A549 (cell line): ENCODE measurements around the gene ANO6. TPM values are rescaled to one million over a fixed set of nuclear protein-coding genes. Genes with fewer than 3 reads are reported as not detected.

Experiments
- ATAC-seq, 2 experiments: fragments of 200-7000 bp in 1 of 2; fragments of >200 bp in 1 of 2; cut with Nextera tagmentation in 1 of 2; cut with Tn5 transposase in 1 of 2; 3 replicates each; pipeline versions ENCODE4 v1.8.0 to v1.9.1; 2018 to 2020; ENCODE audit warnings: mild to moderate bottlenecking in 1 of 2, moderate library complexity in 1 of 2
- CTCF ChIA-PET: fragments of 300-600 bp; sonication (Branson Sonifier 250); formaldehyde crosslinking; extraction: SDS; loops from one replicate; lab custom pipeline; 2021; ENCODE audit warnings: antibody characterized with exemption, inconsistent platforms; lab: Yijun Ruan, JAX
- POLR2A ChIA-PET: fragments of 350-600 bp; formaldehyde crosslinking; extraction: SDS; loops from one replicate; lab custom pipeline; 2021; ENCODE audit warnings: antibody characterized with exemption, inconsistent platforms; lab: Yijun Ruan, JAX
- DNase-seq, 2 experiments: peaks; one replicate each; pipeline versions ENCODE4 v3.0.0 to v3.0.0-alpha.2; 2011 to 2016; ENCODE audit warnings: low read depth in 1 of 2, low spot score in 1 of 2
- FAIRE-seq: peaks from 2 replicates; lab custom pipeline; 2011; peaks lifted over from hg19 to GRCh38; lab: Jason Lieb, UNC
- H3K27ac ChIP-seq, 2 experiments: fragments of >200 bp; sonication (Bioruptor Twin); formaldehyde crosslinking; 3 replicates each; pipeline ENCODE4 v1.5.1; 2016 to 2017
- H3K4me1 ChIP-seq: fragments of >200 bp; sonication (Bioruptor Twin); formaldehyde crosslinking; 3 replicates; pipeline ENCODE4 v1.6.1; 2016
- H3K4me2 ChIP-seq: fragments of >200 bp; sonication (Bioruptor Twin); formaldehyde crosslinking; 3 replicates; pipeline ENCODE4 v1.6.1; 2016
- H3K4me3 ChIP-seq: fragments of >200 bp; sonication (Bioruptor Twin); formaldehyde crosslinking; 3 replicates; pipeline ENCODE4 v1.5.1; 2016
- H3K9me3 ChIP-seq: fragments of >200 bp; sonication (Bioruptor Twin); formaldehyde crosslinking; 3 replicates; pipeline ENCODE4 v1.6.1; 2016
- ATOH8 ChIP-seq: fragments of 250-450 bp; sonication (Bioruptor Pico); IDR thresholded peaks from 2 replicates; pipeline ENCODE4 v1.5.0; 2020; ENCODE audit warnings: low read depth, mild to moderate bottlenecking, moderate library complexity
- BCL3 ChIP-seq: fragments of >200 bp; sonication (Bioruptor Twin); formaldehyde crosslinking; IDR thresholded peaks from 3 replicates; pipeline ENCODE4 v1.6.1; 2016
- BHLHE40 ChIP-seq: IDR thresholded peaks from 2 replicates; pipeline ENCODE4 v1.6.1; 2012; ENCODE audit warnings: low read depth, low read length, inconsistent platforms
- CHD2 ChIP-seq: fragments of 150-350 bp; IDR thresholded peaks from 2 replicates; pipeline ENCODE4 v1.6.1; 2014; ENCODE audit warnings: low read length; ENCODE audit not compliant: partially characterized antibody
- CHD4 ChIP-seq: fragments of 200-600 bp; sonication (generic); IDR thresholded peaks from 2 replicates; pipeline ENCODE4 v1.6.1; 2016; ENCODE audit warnings: antibody characterized with exemption, mild to moderate bottlenecking, borderline replicate concordance
- EHF ChIP-seq: fragments of 250-450 bp; sonication (Bioruptor Pico); IDR thresholded peaks from 2 replicates; pipeline ENCODE4 v1.5.0; 2020; ENCODE audit warnings: mild to moderate bottlenecking
- EHMT2 ChIP-seq: fragments of 200-600 bp; sonication (generic); IDR thresholded peaks from 2 replicates; pipeline ENCODE4 v1.6.1; 2016; ENCODE audit warnings: antibody characterized with exemption, low read depth, mild to moderate bottlenecking, moderate library complexity
- FOSB ChIP-seq: fragments of 250-450 bp; sonication (Bioruptor Pico); IDR thresholded peaks from 2 replicates; pipeline ENCODE4 v1.5.0; 2020; ENCODE audit warnings: mild to moderate bottlenecking, moderate library complexity
- FOXS1 ChIP-seq: fragments of 250-450 bp; sonication (Bioruptor Pico); IDR thresholded peaks from 2 replicates; pipeline ENCODE4 v1.5.0; 2020; ENCODE audit warnings: mild to moderate bottlenecking, moderate library complexity
- HEYL ChIP-seq: fragments of 250-450 bp; sonication (Bioruptor Pico); IDR thresholded peaks from 2 replicates; pipeline ENCODE4 v1.8.0; 2021; ENCODE audit warnings: mild to moderate bottlenecking, moderate library complexity
- HOXB13 ChIP-seq: fragments of 250-450 bp; sonication (Bioruptor Pico); IDR thresholded peaks from 2 replicates; pipeline ENCODE4 v1.5.0; 2020; ENCODE audit warnings: low read depth, mild to moderate bottlenecking, moderate library complexity
- HOXB5 ChIP-seq: fragments of 250-450 bp; sonication (Bioruptor Pico); IDR thresholded peaks from 2 replicates; pipeline ENCODE4 v1.5.0; 2020; ENCODE audit warnings: mild to moderate bottlenecking, moderate library complexity
- NPAS2 ChIP-seq: fragments of 250-450 bp; sonication (Bioruptor Pico); IDR thresholded peaks from 2 replicates; pipeline ENCODE4 v1.8.0; 2022; ENCODE audit warnings: mild to moderate bottlenecking, moderate library complexity, borderline replicate concordance
- POLR2AphosphoS2 ChIP-seq: conservative IDR thresholded peaks from 2 replicates; pipeline ENCODE4 v1.6.1; 2012; ENCODE audit warnings: low read length, improper control_type of control experiment, inconsistent platforms
- RARB ChIP-seq: fragments of 250-450 bp; sonication (Bioruptor Pico); IDR thresholded peaks from 2 replicates; pipeline ENCODE4 v1.8.0; 2021; ENCODE audit warnings: mild to moderate bottlenecking, moderate library complexity
- RCOR1 ChIP-seq: fragments of 150-350 bp; IDR thresholded peaks from 2 replicates; pipeline ENCODE4 v1.6.1; 2014; ENCODE audit warnings: antibody characterized with exemption, low read length, low read depth
- RNF2 ChIP-seq: fragments of 200-600 bp; sonication (generic); IDR thresholded peaks from 2 replicates; pipeline ENCODE4 v1.6.1; 2016; ENCODE audit warnings: low read depth, mild to moderate bottlenecking, antibody characterized with exemption, moderate library complexity, borderline replicate concordance
- SREBF2 ChIP-seq: fragments of 450-650 bp; IDR thresholded peaks from 2 replicates; pipeline ENCODE4 v1.6.1; 2014; ENCODE audit warnings: mild to moderate bottlenecking, moderate library complexity
- TP53 ChIP-seq: fragments of 250-450 bp; sonication (Bioruptor Pico); IDR thresholded peaks from 2 replicates; pipeline ENCODE4 v1.5.0; 2021; ENCODE audit warnings: mild to moderate bottlenecking, moderate library complexity
- ZC3H11A ChIP-seq: fragments of 450-650 bp; IDR thresholded peaks from 2 replicates; pipeline ENCODE4 v1.6.1; 2014; ENCODE audit warnings: antibody characterized with exemption, mild to moderate bottlenecking
- ZFP36 ChIP-seq: fragments of 450-650 bp; IDR thresholded peaks from 2 replicates; pipeline ENCODE4 v1.6.1; 2014; ENCODE audit warnings: borderline replicate concordance; ENCODE audit not compliant: partially characterized antibody
- WGBS: methylation state at CpG from one replicate; pipeline ENCODE4 v1.1.6; 2017; ENCODE audit errors: missing lambda C conversion rate; 5-methylcytosine and 5-hydroxymethylcytosine counted together
- polyA plus RNA-seq, 4 experiments: library from polyadenylated mRNA; depleted of rRNA in 3 of 4; stranded (reverse); fragments of >200 nt; fragmentation: RNase III in 1 of 4; extraction: RNeasy Plus Mini Kit Qiagen cat#74134 plus additional on column Dnase treatment in 1 of 4; gene quantifications; 2 replicates in 3 of 4; 3 replicates in 1 of 4; pipeline ENCODE4 v1.2.3, GENCODE V29; 2011 to 2017
- TF ChIP-seq, protein P1 (sequence below): IDR thresholded peaks from 2 replicates; pipeline ENCODE4 v1.6.1; 2012
- TF ChIP-seq, protein P2 (sequence below): fragments of 150-350 bp; IDR thresholded peaks from 2 replicates; pipeline ENCODE4 v1.6.1; 2014; ENCODE audit warnings: low read depth, mild to moderate bottlenecking, low read length
- TF ChIP-seq, protein P3 (sequence below): fragments of 200-600 bp; sonication (generic); IDR thresholded peaks from 2 replicates; pipeline ENCODE4 v1.6.1; 2016; ENCODE audit warnings: antibody characterized with exemption, mild to moderate bottlenecking, moderate library complexity

The ANO6 gene
- polyA plus RNA-seq, 2 of the 4 experiments (the other 2 are of a cell fraction) = 41.7 to 80.0 TPM

DNA sequence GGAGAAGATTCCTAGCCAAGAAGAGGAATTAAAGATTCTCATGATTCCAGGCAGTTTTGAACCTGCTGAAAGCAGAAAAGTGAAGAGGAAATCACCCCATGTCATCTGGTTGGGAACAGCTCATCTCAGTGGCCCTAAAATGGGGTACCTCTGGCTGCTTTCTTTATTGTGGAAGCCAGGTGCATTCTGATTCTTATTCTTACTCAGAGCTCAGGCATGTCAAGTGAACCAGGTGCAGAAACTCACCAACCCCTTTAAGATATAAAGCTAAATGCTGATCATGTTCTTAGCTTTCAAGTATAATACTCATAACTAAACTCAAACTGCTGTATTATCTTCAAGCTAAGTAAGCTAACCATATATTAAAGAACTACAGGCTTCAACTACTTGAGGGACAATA, 259.7 kb downstream of the ANO6 start:
- DNase-seq (no peak), ATAC-seq (no peak), FAIRE-seq (no peak)
- no peak overlapping the region for H3K27ac ChIP-seq
- ChIA-PET POLR2A (no interaction called here), CTCF (no interaction called here)
- H3K4me3 ChIP-seq = no peak overlapping the region
- H3K4me1 ChIP-seq = no peaks in the 10 kb centered on the region
- peaks cover 2% of the 10 kb centered on the region; the same call in 1 of the 3 replicates for H3K9me3 ChIP-seq
- H3K4me2 ChIP-seq = no peak overlapping the region
- TF ChIP-seq RARB = no peak
- TF ChIP-seq CHD4 = no peak
- TF ChIP-seq, protein P1, sequence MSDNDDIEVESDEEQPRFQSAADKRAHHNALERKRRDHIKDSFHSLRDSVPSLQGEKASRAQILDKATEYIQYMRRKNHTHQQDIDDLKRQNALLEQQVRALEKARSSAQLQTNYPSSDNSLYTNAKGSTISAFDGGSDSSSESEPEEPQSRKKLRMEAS = no peak
- TF ChIP-seq EHMT2 = no peak
- TF ChIP-seq TP53 (CRISPR knock-in tag) = no peak
- TF ChIP-seq BCL3 = no peak
- TF ChIP-seq NPAS2 (CRISPR knock-in tag) = no peak
- no peak for TF ChIP-seq ATOH8
- no peak for TF ChIP-seq ZFP36
- TF ChIP-seq HEYL (CRISPR knock-in tag) = no peak

DNA sequence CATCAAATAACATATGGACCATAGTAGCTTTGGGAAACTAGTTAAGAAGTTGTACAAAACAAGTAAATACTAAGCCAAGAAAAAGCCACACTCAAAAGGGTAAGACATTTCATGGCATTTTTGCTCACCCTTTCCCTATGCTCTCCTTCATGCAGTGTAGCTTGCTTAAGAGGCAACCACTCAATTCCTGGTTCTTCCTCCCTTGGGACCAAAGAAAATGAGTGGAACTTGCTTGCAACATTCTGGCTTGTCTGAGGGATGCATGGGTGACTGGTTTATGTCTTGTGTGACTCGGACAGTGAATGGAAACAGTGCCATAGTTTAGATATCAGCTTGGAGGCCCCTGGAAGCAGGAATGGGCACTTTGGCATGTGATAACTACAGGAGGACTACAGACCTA, 261.6 kb downstream of the ANO6 start:
- ChIA-PET CTCF (no interaction called here), POLR2A (no interaction called here)
- Histone ChIP-seq H3K4me1 (no peaks in the 10 kb centered on the region), H3K27ac (no peak overlapping the region), H3K4me2 (no peak overlapping the region), H3K4me3 (no peak overlapping the region), H3K9me3 (peaks cover 2% of the 10 kb centered on the region; the same call in 1 of the 3 replicates)
- ATAC-seq = no peak
- 0% methylated on average over 1 of the region's 1 CpG for WGBS
- no peak for DNase-seq
- FAIRE-seq = no peak
- TF ChIP-seq ZC3H11A = no peak
- no peak for TF ChIP-seq BHLHE40
- TF ChIP-seq POLR2AphosphoS2 = no peak
- TF ChIP-seq, protein P2, sequence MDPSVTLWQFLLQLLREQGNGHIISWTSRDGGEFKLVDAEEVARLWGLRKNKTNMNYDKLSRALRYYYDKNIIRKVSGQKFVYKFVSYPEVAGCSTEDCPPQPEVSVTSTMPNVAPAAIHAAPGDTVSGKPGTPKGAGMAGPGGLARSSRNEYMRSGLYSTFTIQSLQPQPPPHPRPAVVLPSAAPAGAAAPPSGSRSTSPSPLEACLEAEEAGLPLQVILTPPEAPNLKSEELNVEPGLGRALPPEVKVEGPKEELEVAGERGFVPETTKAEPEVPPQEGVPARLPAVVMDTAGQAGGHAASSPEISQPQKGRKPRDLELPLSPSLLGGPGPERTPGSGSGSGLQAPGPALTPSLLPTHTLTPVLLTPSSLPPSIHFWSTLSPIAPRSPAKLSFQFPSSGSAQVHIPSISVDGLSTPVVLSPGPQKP = no peak
- TF ChIP-seq EHF (CRISPR knock-in tag) = no peak
- TF ChIP-seq HOXB5 (CRISPR knock-in tag) = no peak
- no peak for TF ChIP-seq RCOR1
- TF ChIP-seq, protein P3, sequence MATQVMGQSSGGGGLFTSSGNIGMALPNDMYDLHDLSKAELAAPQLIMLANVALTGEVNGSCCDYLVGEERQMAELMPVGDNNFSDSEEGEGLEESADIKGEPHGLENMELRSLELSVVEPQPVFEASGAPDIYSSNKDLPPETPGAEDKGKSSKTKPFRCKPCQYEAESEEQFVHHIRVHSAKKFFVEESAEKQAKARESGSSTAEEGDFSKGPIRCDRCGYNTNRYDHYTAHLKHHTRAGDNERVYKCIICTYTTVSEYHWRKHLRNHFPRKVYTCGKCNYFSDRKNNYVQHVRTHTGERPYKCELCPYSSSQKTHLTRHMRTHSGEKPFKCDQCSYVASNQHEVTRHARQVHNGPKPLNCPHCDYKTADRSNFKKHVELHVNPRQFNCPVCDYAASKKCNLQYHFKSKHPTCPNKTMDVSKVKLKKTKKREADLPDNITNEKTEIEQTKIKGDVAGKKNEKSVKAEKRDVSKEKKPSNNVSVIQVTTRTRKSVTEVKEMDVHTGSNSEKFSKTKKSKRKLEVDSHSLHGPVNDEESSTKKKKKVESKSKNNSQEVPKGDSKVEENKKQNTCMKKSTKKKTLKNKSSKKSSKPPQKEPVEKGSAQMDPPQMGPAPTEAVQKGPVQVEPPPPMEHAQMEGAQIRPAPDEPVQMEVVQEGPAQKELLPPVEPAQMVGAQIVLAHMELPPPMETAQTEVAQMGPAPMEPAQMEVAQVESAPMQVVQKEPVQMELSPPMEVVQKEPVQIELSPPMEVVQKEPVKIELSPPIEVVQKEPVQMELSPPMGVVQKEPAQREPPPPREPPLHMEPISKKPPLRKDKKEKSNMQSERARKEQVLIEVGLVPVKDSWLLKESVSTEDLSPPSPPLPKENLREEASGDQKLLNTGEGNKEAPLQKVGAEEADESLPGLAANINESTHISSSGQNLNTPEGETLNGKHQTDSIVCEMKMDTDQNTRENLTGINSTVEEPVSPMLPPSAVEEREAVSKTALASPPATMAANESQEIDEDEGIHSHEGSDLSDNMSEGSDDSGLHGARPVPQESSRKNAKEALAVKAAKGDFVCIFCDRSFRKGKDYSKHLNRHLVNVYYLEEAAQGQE = no peak
- TF ChIP-seq FOXS1 (CRISPR knock-in tag) = no peak
- TF ChIP-seq SREBF2 = no peak
- TF ChIP-seq HOXB13 (CRISPR knock-in tag) = no peak
- TF ChIP-seq FOSB (CRISPR knock-in tag) = no peak
- no peak for TF ChIP-seq CHD2
- TF ChIP-seq RNF2 = no peak
